Stimulated activated memory B cell treated with anti-CD40 and anti-IgM and Interleukin-4, amounts not matched to agents 10 μg/mL and 1 μg/mL and 100 μg/mL, for 72 hours (primary cell): ENCODE results near the gene OTUD7B.
"Not testable (repeated sequence)": the region's sequence is repeated elsewhere in the genome, so short reads cannot be mapped to it uniquely, and the experiment has no call there.

Source experiments
- ATAC-seq: fragments of 150-1000 bp; cut with Tn5 transposase; 2 replicates; pipeline ENCODE4 v1.10.0; 2021
- H3K27ac Mint-ChIP-seq: one replicate; pipeline ENCODE4 v1.8.0; 2022; ENCODE audit warnings: mild to moderate bottlenecking, mixed read lengths
- H3K27me3 Mint-ChIP-seq: one replicate; pipeline ENCODE4 v1.8.0; 2022; ENCODE audit warnings: mixed read lengths
- H3K36me3 Mint-ChIP-seq: one replicate; pipeline ENCODE4 v1.8.0; 2022; ENCODE audit warnings: mixed read lengths
- H3K4me1 Mint-ChIP-seq: one replicate; pipeline ENCODE4 v1.8.0; 2022; ENCODE audit warnings: mixed read lengths
- H3K4me3 Mint-ChIP-seq: one replicate; pipeline ENCODE4 v1.8.0; 2022; ENCODE audit warnings: mild to moderate bottlenecking, moderate library complexity, mixed read lengths
- H3K9me3 Mint-ChIP-seq: one replicate; pipeline ENCODE4 v1.8.0; 2022; ENCODE audit warnings: mixed read lengths

OTUD7B gene

DNA sequence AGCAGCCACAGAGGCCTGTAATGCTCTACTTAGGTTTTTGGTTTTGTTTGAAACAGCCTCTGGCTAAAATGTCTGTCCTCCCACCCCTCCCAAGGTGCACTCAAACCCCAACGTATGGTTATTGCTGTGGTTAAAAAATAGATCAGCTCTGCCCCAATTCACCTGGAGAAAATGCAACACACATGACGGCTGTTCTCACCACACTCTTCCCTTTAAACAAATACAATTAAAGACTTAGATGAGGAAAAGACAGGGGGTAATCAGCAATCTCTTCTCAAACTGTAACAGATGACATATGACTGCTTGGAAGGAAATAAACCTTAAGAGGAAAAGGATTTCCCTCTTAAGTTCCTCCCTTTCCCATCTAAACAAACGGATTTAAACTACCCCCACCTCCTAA lies 67.6 kb downstream of the OTUD7B start:
- peaks cover 7% of the 10 kb centered on the region for H3K4me1 Mint-ChIP-seq
- no peak overlapping the region for H3K27ac Mint-ChIP-seq
- H3K36me3 Mint-ChIP-seq: peaks cover 38% of the 10 kb centered on the region
- ATAC-seq: no peak
- no peak overlapping the region for H3K4me3 Mint-ChIP-seq
- no peaks in the 10 kb centered on the region for H3K9me3 Mint-ChIP-seq
- H3K27me3 Mint-ChIP-seq: no peaks in the 10 kb centered on the region

GRCh38 chr1:149942207-149942606 lies 68.3 kb downstream of the OTUD7B start:
- Mint-ChIP-seq H3K27ac (no peak overlapping the region), H3K36me3 (peaks cover 31% of the 10 kb centered on the region), H3K9me3 (no peaks in the 10 kb centered on the region), H3K4me3 (no peak overlapping the region), H3K4me1 (peaks cover 13% of the 10 kb centered on the region), H3K27me3 (no peaks in the 10 kb centered on the region)
- no peak for ATAC-seq

GRCh38 chr1:149940427-149940826 lies 70.1 kb downstream of the OTUD7B start:
- Mint-ChIP-seq H3K36me3 (peaks cover 17% of the 10 kb centered on the region), H3K27me3 (no peaks in the 10 kb centered on the region), H3K27ac (no peak overlapping the region), H3K4me1 (peaks cover 22% of the 10 kb centered on the region), H3K9me3 (no peaks in the 10 kb centered on the region), H3K4me3 (no peak overlapping the region)
- no peak for ATAC-seq

DNA sequence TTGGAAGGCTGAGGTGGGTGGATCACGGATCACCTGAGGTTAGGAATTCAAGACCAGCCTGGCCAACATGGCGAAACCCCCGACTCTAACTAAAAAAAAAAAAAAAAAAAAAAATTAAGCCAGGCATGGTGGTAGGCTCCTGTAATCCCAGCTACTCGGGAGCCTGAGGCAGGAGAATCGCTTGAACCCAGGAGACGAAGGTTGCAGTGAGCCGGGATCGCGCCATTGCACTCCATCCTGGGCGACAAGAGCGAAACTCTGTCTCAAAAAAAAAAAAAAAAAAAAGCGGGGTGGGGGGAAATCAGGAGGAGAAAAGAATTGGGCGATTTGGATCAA lies 71.9 kb downstream of the OTUD7B start:
- H3K27ac Mint-ChIP-seq, H3K4me3 Mint-ChIP-seq, H3K9me3 Mint-ChIP-seq, H3K27me3 Mint-ChIP-seq, H3K36me3 Mint-ChIP-seq, ATAC-seq: not testable (repeated sequence)
- peaks cover 22% of the 10 kb centered on the region for H3K4me1 Mint-ChIP-seq

GRCh38 chr1:149937759-149938158 lies 72.8 kb downstream of the OTUD7B start:
- peaks cover 22% of the 10 kb centered on the region for H3K4me1 Mint-ChIP-seq
- ATAC-seq: no peak
- H3K4me3 Mint-ChIP-seq: no peak overlapping the region
- no peak overlapping the region for H3K27ac Mint-ChIP-seq
- H3K36me3 Mint-ChIP-seq: no peaks in the 10 kb centered on the region
- H3K9me3 Mint-ChIP-seq: no peaks in the 10 kb centered on the region
- peaks cover 16% of the 10 kb centered on the region for H3K27me3 Mint-ChIP-seq

GRCh38 chr1:149936992-149937705 lies 73.4 kb downstream of the OTUD7B start:
- Mint-ChIP-seq H3K4me1 (peaks cover 22% of the 10 kb centered on the region), H3K36me3 (no peaks in the 10 kb centered on the region), H3K4me3 (no peak overlapping the region), H3K9me3 (no peaks in the 10 kb centered on the region), H3K27me3 (peaks cover 22% of the 10 kb centered on the region), H3K27ac (no peak overlapping the region)
- no peak for ATAC-seq

- Mint-ChIP-seq H3K4me3 (no peak within 1 kb of the TSS), H3K4me1 (peaks cover 25% of the 10 kb centered on the region), H3K9me3 (no peaks in the 10 kb centered on the region), H3K36me3 (no peaks in the 10 kb centered on the region), H3K27me3 (peaks cover 30% of the 10 kb centered on the region), H3K27ac (no peak within 1 kb of the TSS)
- ATAC-seq: no peak
Measured at GRCh38 chr1:149936170-149936991, 74.1 kb downstream of the OTUD7B start, which contains the start of gene MTMR11. Gene MTMR11 (minus strand): TSS chr1:149936879. CDS start chr1:149936647, 232 bp downstream.

DNA sequence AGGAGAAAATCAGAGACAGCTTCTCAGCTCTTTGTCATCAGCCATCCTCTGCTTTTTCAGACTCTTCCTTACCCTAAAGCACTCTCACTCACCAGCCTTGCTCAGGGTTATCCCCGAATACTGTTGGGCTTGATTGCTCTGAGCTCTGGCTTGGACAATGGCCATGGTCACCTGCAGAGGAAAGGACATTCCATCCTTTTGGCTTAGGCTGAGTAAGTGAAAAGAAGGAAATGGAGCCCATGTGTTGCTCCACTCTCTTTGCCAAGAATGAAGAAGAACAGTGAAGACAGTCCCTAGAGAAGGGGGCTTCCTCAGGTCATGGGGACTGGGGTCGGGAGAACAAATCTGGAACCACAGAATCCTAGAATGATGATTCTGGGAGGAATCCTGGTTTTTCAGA lies 76.2 kb downstream of the OTUD7B start:
- H3K9me3 Mint-ChIP-seq: no peaks in the 10 kb centered on the region
- H3K36me3 Mint-ChIP-seq: no peaks in the 10 kb centered on the region
- ATAC-seq: no peak
- peaks cover 32% of the 10 kb centered on the region for H3K4me1 Mint-ChIP-seq
- H3K27ac Mint-ChIP-seq: no peak overlapping the region
- H3K4me3 Mint-ChIP-seq: no peak overlapping the region
- H3K27me3 Mint-ChIP-seq: peaks cover 41% of the 10 kb centered on the region

DNA sequence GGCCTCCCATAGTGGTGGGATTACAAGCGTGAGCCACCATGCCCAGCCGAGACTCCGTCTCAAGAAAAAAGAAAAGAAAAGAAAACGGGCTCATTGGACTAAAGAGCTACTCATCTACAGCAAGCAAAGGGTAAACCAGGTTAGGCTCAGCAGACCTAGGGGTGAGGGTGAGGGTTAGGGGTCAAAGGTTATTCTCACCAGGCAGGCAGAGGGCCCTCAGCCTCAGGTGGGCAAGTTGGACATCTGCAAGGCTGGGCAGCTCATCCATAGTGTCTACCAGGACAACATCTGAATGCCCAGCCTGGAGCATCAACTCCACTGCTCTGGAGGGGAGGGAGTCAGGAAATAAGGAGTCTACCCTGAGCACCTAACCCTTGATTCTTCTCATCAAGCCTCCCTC lies 77.3 kb downstream of the OTUD7B start:
- no peak for ATAC-seq
- H3K36me3 Mint-ChIP-seq: no peaks in the 10 kb centered on the region
- no peak overlapping the region for H3K27ac Mint-ChIP-seq
- no peaks in the 10 kb centered on the region for H3K9me3 Mint-ChIP-seq
- H3K4me3 Mint-ChIP-seq: no peak overlapping the region
- peaks cover 32% of the 10 kb centered on the region for H3K4me1 Mint-ChIP-seq
- peaks cover 41% of the 10 kb centered on the region for H3K27me3 Mint-ChIP-seq

GRCh38 chr1:149932474-149932873 lies 78.1 kb downstream of the OTUD7B start:
- H3K27me3 Mint-ChIP-seq: peaks cover 41% of the 10 kb centered on the region
- peaks cover 33% of the 10 kb centered on the region for H3K4me1 Mint-ChIP-seq
- no peak for ATAC-seq
- no peak overlapping the region for H3K4me3 Mint-ChIP-seq
- no peaks in the 10 kb centered on the region for H3K9me3 Mint-ChIP-seq
- no peak overlapping the region for H3K27ac Mint-ChIP-seq
- no peaks in the 10 kb centered on the region for H3K36me3 Mint-ChIP-seq

DNA sequence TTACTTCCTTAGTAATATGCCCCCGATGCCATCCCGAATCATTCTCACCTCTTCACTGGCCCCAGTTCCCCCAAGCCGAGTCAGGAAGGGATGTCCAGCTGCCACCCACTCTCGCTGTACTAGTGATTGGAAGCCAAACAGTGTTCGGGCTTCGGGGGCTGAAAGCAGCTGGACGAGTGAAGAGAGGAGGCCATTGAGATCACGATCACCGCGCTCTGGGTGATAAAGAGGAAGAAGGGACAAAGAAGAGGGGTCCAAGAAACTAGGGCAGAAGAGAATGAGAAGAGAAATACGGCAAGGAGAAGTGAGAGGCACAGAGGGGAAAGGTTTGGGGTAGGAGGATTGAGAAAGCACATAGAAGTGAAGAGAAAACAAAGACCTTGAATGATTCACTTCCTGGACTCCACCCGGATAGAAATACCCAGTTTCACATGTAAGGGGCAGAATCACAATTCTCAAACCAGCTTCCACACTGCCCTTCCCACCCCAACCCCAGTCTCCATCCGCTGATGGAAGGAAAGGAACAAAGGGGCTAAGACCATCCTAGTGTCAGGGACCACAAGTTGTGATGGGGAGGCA lies 79.2 kb downstream of the OTUD7B start:
- Mint-ChIP-seq H3K27me3 (peaks cover 41% of the 10 kb centered on the region), H3K9me3 (no peaks in the 10 kb centered on the region), H3K4me1 (peaks cover 29% of the 10 kb centered on the region), H3K36me3 (peaks cover 1% of the 10 kb centered on the region), H3K4me3 (no peak overlapping the region), H3K27ac (no peak overlapping the region)
- no peak for ATAC-seq

GRCh38 chr1:149929856-149930255 lies 80.7 kb downstream of the OTUD7B start:
- Mint-ChIP-seq H3K27me3 (peaks cover 41% of the 10 kb centered on the region), H3K4me3 (no peak overlapping the region), H3K4me1 (peaks cover 43% of the 10 kb centered on the region), H3K9me3 (no peaks in the 10 kb centered on the region), H3K27ac (no peak overlapping the region), H3K36me3 (peaks cover 16% of the 10 kb centered on the region)
- ATAC-seq: no peak

GRCh38 chr1:149928401-149928724 lies 82.2 kb downstream of the OTUD7B start:
- Mint-ChIP-seq H3K4me3 (peak overlapping the region; percentile 93), H3K4me1 (peaks cover 54% of the 10 kb centered on the region), H3K36me3 (peaks cover 31% of the 10 kb centered on the region)

GRCh38 chr1:149927563-149928400 lies 82.7 kb downstream of the OTUD7B start, which contains the start of gene SF3B4:
Gene SF3B4 (minus strand): TSS chr1:149927803. CDS start chr1:149927759, 44 bp downstream.
- H3K27me3 Mint-ChIP-seq: peaks cover 25% of the 10 kb centered on the region
- H3K4me1 Mint-ChIP-seq: peaks cover 54% of the 10 kb centered on the region
- H3K4me3 Mint-ChIP-seq: peak within 1 kb of the TSS; percentile 93
- ATAC-seq: peak; percentile 99
- H3K9me3 Mint-ChIP-seq: no peaks in the 10 kb centered on the region
- H3K27ac Mint-ChIP-seq: peak within 1 kb of the TSS; percentile 88
- peaks cover 36% of the 10 kb centered on the region for H3K36me3 Mint-ChIP-seq

More at GRCh38 chr1:149928401-149928724, 82.2 kb downstream of the OTUD7B start:
- H3K27ac Mint-ChIP-seq: peak overlapping the region; percentile 88
- ATAC-seq: no peak
- H3K9me3 Mint-ChIP-seq: no peaks in the 10 kb centered on the region
- peaks cover 31% of the 10 kb centered on the region for H3K27me3 Mint-ChIP-seq

- Mint-ChIP-seq H3K9me3 (no peaks in the 10 kb centered on the region), H3K27ac (peak overlapping the region; percentile 88), H3K27me3 (peaks cover 19% of the 10 kb centered on the region), H3K4me1 (peaks cover 54% of the 10 kb centered on the region), H3K36me3 (peaks cover 43% of the 10 kb centered on the region), H3K4me3 (peak overlapping the region; percentile 93)
- ATAC-seq: no peak
Measured at GRCh38 chr1:149927056-149927562, 83.4 kb downstream of the OTUD7B start.
